Adipose tissue (tissue), 3 donors: ENCODE data around the gene SNIP1. TPM values are rescaled to one million over a fixed set of nuclear protein-coding genes. Genes with fewer than 3 reads are reported as not detected.

Experiments
- H3K27ac ChIP-seq: one replicate; pipeline ENCODE4 v1.5.1; 2013; ENCODE audit warnings: low read depth, low read length
- WGBS, 3 donors: extraction: QIAGEN DNeasy Blood & Tissue Kit; methylation state at CpG; one replicate each; pipeline ENCODE4 v1.1.7; 2013; 5-methylcytosine and 5-hydroxymethylcytosine counted together
- polyA plus RNA-seq, 3 donors: library from polyadenylated mRNA; stranded (reverse); fragments of 200-250 nt; gene quantifications; one replicate each; pipeline ENCODE4 v1.2.3, GENCODE V29; 2013
- donor health status: healthy with polysubstance abuse.
- donor health status: Bipolar disorder and iron deficiency.
- donor health status: healthy.

The SNIP1 gene
- polyA plus RNA-seq, 3 donors = 2.2 to 5.5 (median 5.0) TPM

DNA sequence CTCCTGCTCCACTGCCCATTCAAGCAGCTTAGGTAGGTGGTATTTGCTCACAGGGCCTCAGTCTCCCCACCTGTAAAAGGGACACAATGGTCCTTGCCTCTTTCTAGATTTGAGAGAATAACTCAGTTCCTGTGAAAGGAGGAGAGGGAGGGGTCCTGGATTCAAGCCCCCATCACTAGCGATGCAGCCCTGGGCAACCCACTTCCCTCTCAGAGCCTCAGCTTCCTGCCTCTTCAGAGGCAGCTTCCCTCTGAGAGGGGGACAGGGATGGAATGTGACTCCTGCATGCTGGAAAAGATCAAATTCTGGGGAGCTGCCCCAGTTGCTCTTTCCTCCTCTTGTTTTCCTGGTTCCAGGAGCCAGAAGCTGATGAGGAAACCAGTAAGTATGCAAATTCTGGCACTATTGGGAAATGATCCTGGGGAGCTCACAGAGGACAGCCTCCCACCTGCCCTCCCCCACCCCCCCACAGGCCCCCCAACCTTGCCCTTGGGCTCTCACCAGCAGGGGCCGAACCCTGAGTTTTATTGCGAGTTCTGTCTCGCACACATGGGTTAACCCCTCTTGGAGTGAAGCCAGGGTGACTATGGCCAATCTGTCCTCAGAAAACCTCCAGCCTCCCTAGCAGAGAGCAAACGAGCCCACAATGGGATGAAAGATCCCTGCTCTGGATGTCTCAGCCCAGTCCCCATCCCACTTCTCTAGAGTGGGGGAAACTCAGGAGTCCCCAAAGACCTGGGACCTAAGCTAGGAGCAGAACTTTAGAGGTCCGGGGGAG is 68.0 kb downstream of the SNIP1 start:
- no peak overlapping the region for H3K27ac ChIP-seq
- WGBS, 3 donors = 32 to 58% (median 33%) methylated on average over 6 of the region's 6 CpGs

Other genes starting within 250 kb of the SNIP1 start
- gene ZC3H12A, start 79.7 kb downstream of the SNIP1 start, polyA plus RNA-seq = 100 to 1,000 TPM in 1 of 3 donors, 10 to 100 TPM in 1, 1 to 10 TPM in 1; 7.1 to 104 (median 40.0) TPM
- 10 to 100 TPM; 27.6 to 57.4 (median 32.1) TPM for gene MEAF6, start 39.5 kb downstream of the SNIP1 start, polyA plus RNA-seq
- 10 to 100 TPM in 2 of 3 donors, 1 to 10 TPM in 1; 3.8 to 13.3 (median 10.6) TPM for gene DNALI1, start 2.6 kb upstream of the SNIP1 start, polyA plus RNA-seq
- gene GNL2, start 41.6 kb upstream of the SNIP1 start, polyA plus RNA-seq = 10 to 100 TPM; 17.7 to 49.4 (median 46.7) TPM
- gene RSPO1, start 80.6 kb upstream of the SNIP1 start, polyA plus RNA-seq = 1 to 10 TPM in 1 of 3 donors, under 1 TPM in 2; 0.07 to 1.5 (median 0.77) TPM
- gene CDCA8, start 138.2 kb upstream of the SNIP1 start, polyA plus RNA-seq = under 1 TPM; 0.22 to 0.67 (median 0.56) TPM
- 1 to 10 TPM in 1 of 3 donors, under 1 TPM in 2; 0.04 to 2.0 (median 0.90) TPM for gene EPHA10, start 210.8 kb upstream of the SNIP1 start, polyA plus RNA-seq
- gene MANEAL, start 239.6 kb upstream of the SNIP1 start, polyA plus RNA-seq = 1 to 10 TPM in 1 of 3 donors, under 1 TPM in 2; 0.56 to 7.4 (median 0.97) TPM